Hepatocyte (in vitro differentiated cells): ENCODE data around the gene PID1.

ENCODE experiments used
- CTCF ChIP-seq: fragments of 200-600 bp; sonication (generic); IDR thresholded peaks from 2 replicates; pipeline ENCODE4 v1.5.1; 2016; ENCODE audit warnings: antibody characterized with exemption, mild to moderate bottlenecking; ENCODE audit not compliant: poor library complexity
- EZH2 ChIP-seq: fragments of 200-600 bp; sonication (generic); IDR thresholded peaks from 2 replicates; pipeline ENCODE4 v1.6.1; 2016; ENCODE audit warnings: antibody characterized with exemption, mild to moderate bottlenecking, borderline replicate concordance
- EZH2phosphoT487 ChIP-seq: fragments of 200-600 bp; sonication (generic); IDR thresholded peaks from one replicate; pipeline ENCODE4 v1.6.1; 2018; ENCODE audit warnings: antibody characterized with exemption, mild to moderate bottlenecking, low read depth, moderate library complexity; ENCODE audit not compliant: unreplicated experiment, severe bottlenecking

GRCh38 chr2:229025653-229026052 lies 245.4 kb downstream of the PID1 start:
- TF ChIP-seq CTCF (no peak), EZH2phosphoT487 (no peak), EZH2 (no peak)
